MV-4-11 (cell line): ENCODE data around the gene LAIR1.
"Not testable (repeated sequence)": the region's sequence is repeated elsewhere in the genome, so short reads cannot be mapped to it uniquely, and the experiment has no call there.

ENCODE experiments used
- DNase-seq: peaks from one replicate; lab custom pipeline; 2025; lab: John Stamatoyannopoulos, UW

The LAIR1 gene

DNA sequence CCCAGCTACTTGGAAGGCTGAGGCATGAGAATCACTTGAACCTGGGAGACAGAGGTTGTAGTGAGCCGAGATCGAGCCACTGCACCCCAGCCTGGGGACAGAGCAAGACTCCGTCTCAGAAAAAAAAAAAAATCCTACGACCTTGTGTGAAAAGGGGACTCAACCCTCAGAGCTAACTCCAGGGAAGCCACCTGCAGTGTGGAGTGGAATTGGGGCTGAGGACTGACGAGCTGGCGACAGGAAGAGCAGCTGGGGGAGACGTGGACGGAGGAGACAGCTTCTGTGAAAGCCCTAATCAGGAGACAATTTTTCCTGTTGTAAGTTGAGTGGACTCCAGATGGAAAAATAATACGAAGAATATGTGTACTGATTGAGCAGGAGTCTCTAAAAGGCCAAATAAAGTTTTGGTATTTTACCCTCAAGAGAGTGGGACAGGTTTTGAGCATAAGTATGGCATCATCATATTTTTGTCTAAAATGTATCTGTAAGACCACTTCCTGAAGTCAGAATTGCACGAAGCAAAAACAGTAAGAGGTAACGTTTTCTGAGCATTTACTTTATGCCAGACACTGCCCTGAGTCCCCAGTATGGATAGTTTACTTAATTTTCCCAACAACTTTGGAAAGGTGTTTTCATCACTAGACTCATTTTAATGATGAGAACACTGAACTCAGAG is 12.0 kb upstream of the LAIR1 start:
- no peak for DNase-seq

- DNase-seq, result peak; percentile 97
Measured at GRCh38 chr19:54375181-54375938, 10.6 kb upstream of the LAIR1 start.

- DNase-seq, result peak; percentile 98
Measured at GRCh38 chr19:54373781-54374631, 9.3 kb upstream of the LAIR1 start.

DNA sequence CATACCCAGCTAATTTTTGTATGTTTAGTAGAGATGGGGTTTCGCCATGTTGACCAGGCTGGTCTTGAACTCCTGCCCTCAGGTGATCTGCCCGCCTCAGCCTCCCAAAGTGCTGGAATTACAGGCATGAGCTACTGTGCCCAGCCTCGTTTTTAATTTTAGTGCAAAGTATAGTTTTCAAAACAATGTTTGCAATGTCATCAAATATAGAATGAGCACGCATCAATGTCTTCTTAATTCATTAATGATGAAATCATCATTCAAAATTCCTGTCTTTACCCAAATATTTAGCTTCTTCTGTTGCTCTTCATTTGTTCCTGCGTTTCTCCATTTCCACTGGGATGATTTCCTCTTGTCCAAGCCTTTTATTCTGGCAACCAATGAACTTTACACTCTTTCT is 6.7 kb upstream of the LAIR1 start:
- not testable (repeated sequence) for DNase-seq

- peak; percentile 96 for DNase-seq
Measured at GRCh38 chr19:54370434-54370796, 5.7 kb upstream of the LAIR1 start.

DNA sequence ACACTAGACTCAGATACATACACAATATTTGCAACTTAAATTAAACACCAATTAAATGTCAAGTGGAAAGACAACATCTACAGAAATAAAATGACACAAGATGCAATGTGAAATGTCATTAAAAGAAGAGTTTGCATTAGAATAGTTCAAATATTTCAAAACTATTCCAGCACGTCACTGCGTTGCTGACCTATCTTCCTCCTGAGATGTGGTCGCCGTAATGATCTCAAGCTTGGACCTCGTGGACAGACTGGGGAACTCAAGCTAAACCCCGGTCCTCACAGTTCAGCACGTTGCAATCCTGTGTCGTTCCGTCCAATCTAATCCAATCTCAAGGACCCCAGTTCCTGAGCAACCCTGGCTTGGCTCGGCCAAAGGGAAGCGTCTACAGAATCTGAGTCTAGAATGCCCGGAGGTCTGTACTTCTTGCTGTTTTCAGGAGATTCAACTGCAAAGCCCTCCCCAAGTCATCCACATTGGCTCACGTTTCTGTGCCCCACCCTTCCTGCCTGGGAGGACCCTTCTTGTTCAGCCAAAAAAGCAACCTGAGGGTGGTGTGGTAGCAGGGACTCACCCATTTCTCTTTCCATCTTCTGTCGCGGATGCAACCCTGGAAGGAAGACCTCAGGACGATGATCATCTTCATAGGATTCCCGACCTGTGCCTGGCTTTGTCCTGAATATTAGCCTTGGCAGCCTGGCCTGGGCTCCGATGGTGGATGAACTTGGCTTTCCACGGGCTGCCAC is 5.1 kb upstream of the LAIR1 start:
- DNase-seq, result peak; percentile 44

DNA sequence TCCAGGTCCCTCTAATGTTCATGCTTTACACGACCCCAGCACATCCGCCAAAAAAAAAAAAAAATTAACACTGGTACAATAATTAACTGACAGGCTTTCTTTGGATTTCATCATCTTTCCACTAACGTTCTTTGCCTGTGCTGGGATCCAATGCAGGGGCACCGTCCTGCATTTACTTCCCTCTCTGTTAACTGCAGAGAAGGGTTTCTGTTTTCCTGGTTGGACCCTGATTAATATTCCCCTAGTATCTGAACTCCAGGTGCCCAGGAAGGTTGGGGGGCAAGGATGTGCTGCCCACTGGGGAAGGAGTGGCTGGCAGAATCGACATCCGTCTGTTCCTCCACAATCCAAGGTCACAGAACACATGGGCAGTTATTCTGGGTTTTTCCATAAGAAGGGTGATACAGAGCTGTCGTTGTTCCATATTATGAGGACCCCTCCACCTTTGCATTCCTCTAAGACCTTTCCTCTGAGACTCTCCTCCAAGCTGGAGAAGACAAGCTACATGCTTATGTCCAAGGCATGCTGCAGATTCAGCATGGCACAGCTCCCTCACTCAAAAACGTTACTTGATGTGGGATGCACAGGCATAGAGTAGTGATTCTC is 4.5 kb upstream of the LAIR1 start:
- DNase-seq, result peak; percentile 81

- DNase-seq, result no peak
Measured at GRCh38 chr19:54366811-54367210, 2.1 kb upstream of the LAIR1 start.

- not testable (repeated sequence) for DNase-seq
Measured at GRCh38 chr19:54365798-54366197, 1.1 kb upstream of the LAIR1 start.

DNA sequence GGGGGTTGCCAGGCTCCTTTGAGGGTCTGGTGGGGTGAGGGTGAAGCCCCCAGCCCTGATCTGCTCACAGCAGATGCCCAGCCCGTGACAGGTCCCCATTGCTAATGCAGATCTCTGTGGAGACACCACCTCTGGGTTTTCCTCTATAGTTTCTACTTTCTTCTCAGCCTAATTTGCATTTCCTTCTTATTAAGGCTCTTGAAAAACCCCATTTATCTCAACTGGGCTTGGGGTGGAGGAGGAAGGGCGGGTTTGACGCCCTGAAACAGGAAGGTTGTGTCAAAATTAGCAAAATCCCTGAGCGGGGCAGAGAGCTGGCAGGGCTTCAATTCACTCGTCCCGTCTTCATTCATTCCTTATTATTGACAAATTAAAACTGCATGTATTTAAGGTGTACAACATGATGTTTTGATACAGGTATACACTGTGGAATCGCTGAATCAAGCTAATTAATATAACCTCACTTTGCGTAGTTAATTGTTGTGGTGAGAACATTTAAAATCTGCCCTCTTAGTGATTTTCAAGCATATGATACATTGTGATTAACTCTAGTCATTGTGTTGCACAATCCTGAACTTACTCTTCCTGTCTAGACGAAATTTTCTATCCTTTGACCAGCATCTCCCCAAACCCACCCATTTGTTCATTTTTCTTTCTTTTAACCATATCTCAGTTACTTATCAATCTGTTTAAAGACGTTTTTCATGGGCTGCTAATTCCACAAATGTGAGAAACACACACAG is 2.9 kb downstream of the LAIR1 start:
- peak; percentile 35 for DNase-seq

DNA sequence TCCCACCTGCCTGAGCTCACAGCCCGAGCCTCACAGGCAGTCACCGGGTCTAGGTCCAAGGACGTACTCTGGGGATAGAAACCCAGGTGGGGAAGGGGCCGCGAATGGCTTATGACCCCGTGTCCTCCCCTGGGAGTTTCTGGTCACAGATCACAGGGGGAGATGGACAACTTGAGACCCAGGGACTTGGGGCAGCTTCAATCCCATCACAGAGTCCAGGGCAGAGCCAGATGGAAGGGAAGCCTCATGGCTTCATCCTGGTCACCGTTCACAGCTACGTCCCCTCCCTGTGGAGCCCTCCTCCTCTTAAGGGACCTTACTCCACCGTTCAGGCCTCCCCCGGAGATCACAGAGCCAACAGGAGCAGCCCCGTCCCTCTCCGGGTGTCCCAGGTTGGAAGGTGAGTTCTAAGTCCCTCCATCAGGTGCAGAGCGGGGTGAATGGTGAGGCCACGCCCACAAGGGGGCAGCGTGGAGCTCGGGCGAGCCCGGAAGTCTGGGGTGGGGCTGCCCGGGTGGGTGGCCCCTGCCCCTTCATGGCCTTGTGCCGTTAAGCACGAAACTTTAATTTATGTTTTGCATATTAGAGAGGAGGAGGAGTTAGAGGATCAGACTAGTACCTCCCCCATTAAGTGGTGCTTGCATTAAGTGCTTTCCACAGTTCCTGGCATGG is 5.4 kb downstream of the LAIR1 start:
- not testable (repeated sequence) for DNase-seq

DNA sequence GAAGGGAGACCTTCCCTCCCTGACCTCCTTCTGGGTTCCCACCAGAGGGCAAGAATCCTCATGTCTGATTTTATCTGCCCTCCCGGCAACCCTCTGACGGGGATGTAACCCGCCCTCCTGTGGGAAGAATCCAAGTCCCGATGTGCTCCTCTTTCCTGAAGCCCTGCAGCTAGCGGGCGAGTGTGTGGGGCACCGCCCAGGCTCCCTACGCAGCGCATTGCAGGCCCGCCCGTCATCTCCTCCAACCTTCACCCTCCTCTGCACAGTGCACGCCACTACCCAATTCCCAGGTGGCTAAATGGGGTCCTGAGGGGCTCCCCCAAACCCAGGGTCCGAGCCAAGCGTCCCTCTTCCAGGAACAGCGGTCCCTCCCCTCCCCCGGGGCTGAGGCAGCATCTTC is 7.3 kb downstream of the LAIR1 start:
- DNase-seq, result no peak

GRCh38 chr19:54356444-54357056 is 8.2 kb downstream of the LAIR1 start:
- DNase-seq, result no peak

GRCh38 chr19:54355675-54356074 is 9.1 kb downstream of the LAIR1 start:
- no peak for DNase-seq

- DNase-seq, result no peak
Measured at GRCh38 chr19:54354761-54355160, 10.0 kb downstream of the LAIR1 start.

DNA sequence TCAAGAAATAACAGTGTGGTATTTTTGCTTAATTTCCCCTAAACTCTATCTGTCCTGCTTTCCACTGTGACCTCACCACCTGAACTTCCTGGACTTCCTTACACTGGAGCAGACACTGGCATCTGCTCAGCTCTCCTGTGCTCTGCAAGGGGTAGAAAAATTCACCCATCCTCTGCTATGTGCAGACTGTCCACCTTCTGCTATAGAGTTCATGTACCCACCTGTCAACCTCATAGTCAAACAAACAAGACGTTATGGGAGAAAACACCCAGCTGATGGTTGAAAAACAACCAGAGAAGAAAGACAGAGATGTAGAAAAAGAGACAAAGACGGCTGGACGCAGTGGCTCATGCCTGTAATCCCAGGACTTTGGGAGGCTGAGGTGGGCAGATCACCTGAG is 12.2 kb downstream of the LAIR1 start:
- DNase-seq, result peak; percentile 49

DNA sequence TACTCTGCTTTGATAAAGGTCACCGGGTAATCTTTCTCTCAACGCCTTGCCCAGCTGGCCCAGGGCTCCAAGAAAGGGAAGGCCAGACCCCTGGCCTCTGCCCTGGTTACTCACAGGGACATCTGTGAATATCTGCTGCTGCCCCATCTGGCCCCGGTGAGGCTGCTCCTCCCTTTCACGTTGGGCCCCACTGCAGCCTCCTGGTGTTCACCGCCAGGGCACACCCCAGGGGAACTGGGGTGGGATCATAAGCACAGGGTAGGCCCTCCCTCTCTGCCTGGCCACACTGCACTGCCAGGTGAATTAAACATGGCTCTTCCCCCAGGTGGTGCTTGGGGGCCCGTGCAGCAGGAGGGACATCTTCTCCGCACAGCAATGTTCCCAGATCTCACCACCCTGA is 12.7 kb downstream of the LAIR1 start:
- no peak for DNase-seq

DNA sequence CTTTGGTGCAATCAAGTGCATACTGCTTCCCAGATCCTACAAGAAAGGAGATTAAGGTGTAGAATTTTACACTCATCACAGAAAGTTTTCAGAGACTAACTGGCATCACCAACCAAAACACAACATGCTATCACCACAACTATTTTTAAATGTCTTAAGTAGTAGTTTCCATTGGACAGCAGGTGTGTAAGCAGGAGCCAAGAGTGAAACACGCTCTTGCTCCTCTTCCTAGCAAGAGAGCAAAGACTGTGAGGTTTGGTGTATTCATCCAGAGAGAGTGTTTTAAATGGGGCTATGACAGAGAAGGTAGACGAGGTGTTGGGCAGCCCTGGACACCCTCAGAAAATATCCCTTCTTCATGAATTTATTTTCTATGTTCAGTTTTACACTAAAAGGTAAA is 13.3 kb downstream of the LAIR1 start:
- no peak for DNase-seq

DNA sequence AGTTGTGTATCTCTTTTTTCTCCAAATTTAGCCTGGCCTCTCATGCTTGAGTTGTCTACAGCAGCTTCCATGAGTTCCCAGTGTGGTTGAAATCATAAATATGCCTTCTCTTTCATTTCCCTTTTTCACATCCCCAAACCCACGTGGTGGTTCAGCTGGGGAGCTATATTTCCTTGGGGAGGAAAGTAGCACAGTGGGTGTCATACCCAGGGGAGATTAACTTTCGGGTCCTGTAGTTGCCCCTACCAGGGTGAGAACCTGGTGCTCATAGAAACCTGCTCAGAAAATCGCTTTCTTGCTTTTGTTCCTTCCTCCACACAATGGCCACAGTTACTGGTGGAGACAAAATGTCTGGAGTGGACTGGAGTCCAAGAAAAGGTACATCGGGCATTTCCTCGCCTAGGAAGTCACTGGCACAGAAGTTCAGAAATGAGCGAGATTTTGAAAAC is 18.8 kb downstream of the LAIR1 start:
- peak; percentile 97 for DNase-seq

DNA sequence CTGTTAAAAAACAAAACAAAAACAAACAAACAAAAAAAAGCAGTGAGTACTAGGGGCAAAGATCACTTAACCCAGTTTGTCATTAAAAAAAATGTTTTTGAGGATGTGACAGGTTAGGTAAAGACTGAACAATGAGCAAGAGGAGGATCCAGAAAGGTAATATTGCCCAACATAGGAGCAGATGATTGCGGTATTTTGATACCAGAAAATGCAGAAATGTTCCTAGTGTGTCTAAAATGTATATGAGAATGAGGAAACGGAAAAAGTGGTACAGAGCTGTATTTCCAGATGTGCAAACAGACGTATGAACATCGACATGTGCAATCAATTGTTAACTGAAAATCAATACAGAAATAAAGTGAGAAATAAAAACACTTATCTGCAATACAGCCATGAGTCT is 20.9 kb downstream of the LAIR1 start:
- peak; percentile 96 for DNase-seq
